Smooth muscle cell (in vitro differentiated cells): ENCODE data around the gene SEMA3B. TPM values are rescaled to one million over a fixed set of nuclear protein-coding genes. Genes with fewer than 3 reads are reported as not detected.

Experiments used
- DNase-seq: peaks from one replicate; lab custom pipeline; 2025; ENCODE audit not compliant: unreplicated experiment; lab: John Stamatoyannopoulos, UW
- H2AFZ ChIP-seq: fragments of 200-600 bp; sonication (generic); 2 replicates; pipeline ENCODE4 v1.6.0; 2016; ENCODE audit warnings: antibody characterized with exemption, low read depth, mild to moderate bottlenecking
- H3F3A ChIP-seq: fragments of 200-600 bp; sonication (generic); 2 replicates; pipeline ENCODE4 v1.6.0; 2017; ENCODE audit warnings: antibody characterized with exemption, low read depth
- H3K27ac ChIP-seq: fragments of 200-600 bp; sonication (generic); 2 replicates; pipeline ENCODE4 v1.5.1; 2016; ENCODE audit warnings: low read depth, mild to moderate bottlenecking
- H3K27me3 ChIP-seq: fragments of 200-600 bp; sonication (generic); 2 replicates; pipeline ENCODE4 v1.6.1; 2016; ENCODE audit warnings: low read depth, mild to moderate bottlenecking
- H3K36me3 ChIP-seq: fragments of 200-600 bp; sonication (generic); 2 replicates; pipeline ENCODE4 v1.5.1; 2016; ENCODE audit warnings: low read depth
- H3K4me1 ChIP-seq: fragments of 200-600 bp; sonication (generic); 2 replicates; pipeline ENCODE4 v1.5.1; 2016; ENCODE audit warnings: low read depth
- H3K4me2 ChIP-seq: fragments of 200-600 bp; sonication (generic); 2 replicates; pipeline ENCODE4 v1.6.0; 2016; ENCODE audit warnings: mild to moderate bottlenecking
- H3K4me3 ChIP-seq: fragments of 200-600 bp; sonication (generic); 2 replicates; pipeline ENCODE4 v1.5.1; 2016; ENCODE audit warnings: mild to moderate bottlenecking
- H3K79me2 ChIP-seq: fragments of 200-600 bp; sonication (generic); 2 replicates; pipeline ENCODE4 v1.6.0; 2016; ENCODE audit warnings: low read depth, mild to moderate bottlenecking
- H3K9ac ChIP-seq: fragments of 200-600 bp; sonication (generic); 2 replicates; pipeline ENCODE4 v1.6.0; 2016; ENCODE audit warnings: low read depth
- H3K9me3 ChIP-seq: fragments of 200-600 bp; sonication (generic); replicated peaks from 2 replicates; pipeline ENCODE4 v1.5.1; 2016; ENCODE audit warnings: low read depth
- H4K20me1 ChIP-seq: fragments of 200-600 bp; sonication (generic); 2 replicates; pipeline ENCODE4 v1.6.0; 2016; ENCODE audit warnings: low read depth
- CTCF ChIP-seq: fragments of 200-600 bp; sonication (generic); IDR thresholded peaks from 2 replicates; pipeline ENCODE4 v1.5.1; 2017; ENCODE audit warnings: borderline replicate concordance, mild to moderate bottlenecking, antibody characterized with exemption; ENCODE audit not compliant: insufficient read depth, poor library complexity, severe bottlenecking
- WGBS: methylation state at CpG from one replicate; pipeline ENCODE4 v1.1.7; 2016; ENCODE audit warnings: low lambda C conversion rate; 5-methylcytosine and 5-hydroxymethylcytosine counted together
- microRNA-seq: library from miRNA; unstranded; fragments of <30 nt; microRNA quantifications from one replicate; pipeline ENCODE4, GENCODE V29; 2016; ENCODE audit warnings: borderline number of aligned reads
- polyA plus RNA-seq: library from polyadenylated mRNA; unstranded; fragments of >200 nt; fragmentation: Nextera tagmentation; extraction: Ambion mirVana; gene quantifications from 2 replicates; pipeline ENCODE4 v1.2.1, GENCODE V29; 2016
- small RNA-seq: library from RNA; depleted of rRNA; stranded (forward); fragments of <200 nt; gene quantifications from one replicate; pipeline ENCODE3, GENCODE V24; 2014
- total RNA-seq: library from RNA; depleted of rRNA; stranded (reverse); fragments of >200 nt; gene quantifications from 2 replicates; pipeline ENCODE4 v1.2.3, GENCODE V29; 2014

Gene SEMA3B
- total and polyA plus RNA-seq, 2 experiments from 2014 or later = 26.3 to 48.3 TPM

GRCh38 chr3:50326182-50326541 lies 57.2 kb downstream of the SEMA3B start:
- Histone ChIP-seq H3K4me3 (no peak overlapping the region), H3K4me2 (no peak overlapping the region), H3K27me3 (no peaks in the 10 kb centered on the region), H3K4me1 (peaks cover 19% of the 10 kb centered on the region), H3K79me2 (peaks cover 21% of the 10 kb centered on the region), H3F3A (peaks cover 16% of the 10 kb centered on the region), H2AFZ (no peak overlapping the region), H3K9ac (no peak overlapping the region), H3K36me3 (no peaks in the 10 kb centered on the region), H4K20me1 (no peaks in the 10 kb centered on the region), H3K9me3 (no peaks in the 10 kb centered on the region), H3K27ac (no peak overlapping the region)
- no peak for DNase-seq
- 96% methylated on average over 8 of the region's 8 CpGs for WGBS
- no peak for TF ChIP-seq CTCF

GRCh38 chr3:50327129-50327528 lies 58.2 kb downstream of the SEMA3B start:
- H3K9me3 ChIP-seq = no peaks in the 10 kb centered on the region
- DNase-seq = no peak
- peaks cover 7% of the 10 kb centered on the region for H4K20me1 ChIP-seq

More at GRCh38 chr3:50327129-50327528, 58.2 kb downstream of the SEMA3B start:
- H3K9ac ChIP-seq = peak overlapping the region; percentile 86
- H3K27ac ChIP-seq = no peak overlapping the region
- peak overlapping the region; percentile 94 for H3K4me2 ChIP-seq
- no peaks in the 10 kb centered on the region for H3K36me3 ChIP-seq
- H3F3A ChIP-seq = peaks cover 17% of the 10 kb centered on the region
- H3K4me1 ChIP-seq = peaks cover 16% of the 10 kb centered on the region
- 90% methylated on average over 4 of the region's 4 CpGs for WGBS
- TF ChIP-seq CTCF = no peak
- no peak overlapping the region for H2AFZ ChIP-seq
- peak overlapping the region; percentile 84 for H3K4me3 ChIP-seq
- peaks cover 31% of the 10 kb centered on the region for H3K79me2 ChIP-seq
- no peaks in the 10 kb centered on the region for H3K27me3 ChIP-seq

Small RNA genes lying within 50 kb of the gene (microRNA-seq; reads per million reads assigned to microRNA genes)
- not detected for gene MIR5787

Small RNA genes lying within 50 kb of the gene (small RNA-seq; reads per million reads assigned to genes)
- gene MIR5787 = not detected

Other genes starting within 250 kb of the SEMA3B start
- 151 and 177 TPM in 2 replicates for gene RBM5, start 180.2 kb upstream of the SEMA3B start, total RNA-seq
- 56.0 and 67.6 TPM in 2 replicates for gene RBM5, start 180.2 kb upstream of the SEMA3B start, polyA plus RNA-seq
- 16.9 and 25.0 TPM in 2 replicates for gene SEMA3F, start 113.8 kb upstream of the SEMA3B start, total RNA-seq
- gene SEMA3F, start 113.8 kb upstream of the SEMA3B start, polyA plus RNA-seq = 9.2 and 17.8 TPM in 2 replicates
- gene GNAT1, start 77.5 kb upstream of the SEMA3B start, total RNA-seq = not detected in 2 replicates
- 0.24 TPM in 1 of 2 replicates, not detected in the other for gene GNAT1, start 77.5 kb upstream of the SEMA3B start, polyA plus RNA-seq
- gene SLC38A3, start 63.9 kb upstream of the SEMA3B start, total RNA-seq = 0.58 and 3.9 TPM in 2 replicates
- 3.5 and 4.2 TPM in 2 replicates for gene SLC38A3, start 63.9 kb upstream of the SEMA3B start, polyA plus RNA-seq
- 209 and 230 TPM in 2 replicates for gene GNAI2, start 32.9 kb upstream of the SEMA3B start, total RNA-seq
- 454 and 466 TPM in 2 replicates for gene GNAI2, start 32.9 kb upstream of the SEMA3B start, polyA plus RNA-seq
- 0.09 and 0.18 TPM in 2 replicates for gene LSMEM2, start 9.9 kb downstream of the SEMA3B start, total RNA-seq
- gene LSMEM2, start 9.9 kb downstream of the SEMA3B start, polyA plus RNA-seq = 0.87 TPM in 1 of 2 replicates, not detected in the other
- 19.9 and 20.8 TPM in 2 replicates for gene IFRD2, start 23.3 kb downstream of the SEMA3B start, total RNA-seq
- 59.3 and 62.6 TPM in 2 replicates for gene IFRD2, start 23.3 kb downstream of the SEMA3B start, polyA plus RNA-seq
- gene HYAL3, start 30.3 kb downstream of the SEMA3B start, total RNA-seq = 1.6 and 2.5 TPM in 2 replicates
- 3.7 and 6.7 TPM in 2 replicates for gene HYAL3, start 30.3 kb downstream of the SEMA3B start, polyA plus RNA-seq
- gene NAA80, start 30.3 kb downstream of the SEMA3B start, total RNA-seq = 11.3 and 13.0 TPM in 2 replicates
- 16.7 and 21.9 TPM in 2 replicates for gene NAA80, start 30.3 kb downstream of the SEMA3B start, polyA plus RNA-seq
- gene HYAL1, start 34.4 kb downstream of the SEMA3B start, total RNA-seq = 0.54 and 1.0 TPM in 2 replicates
- gene HYAL1, start 34.4 kb downstream of the SEMA3B start, polyA plus RNA-seq = 1.4 TPM in 1 of 2 replicates, not detected in the other
- 74.7 and 88.0 TPM in 2 replicates for gene HYAL2, start 53.6 kb downstream of the SEMA3B start, total RNA-seq
- gene HYAL2, start 53.6 kb downstream of the SEMA3B start, polyA plus RNA-seq = 72.8 and 83.3 TPM in 2 replicates
- 25.1 and 28.8 TPM in 2 replicates for gene TUSC2, start 59.1 kb downstream of the SEMA3B start, total RNA-seq
- gene TUSC2, start 59.1 kb downstream of the SEMA3B start, polyA plus RNA-seq = 53.4 and 57.5 TPM in 2 replicates
- 25.3 and 27.6 TPM in 2 replicates for gene RASSF1, start 71.7 kb downstream of the SEMA3B start, total RNA-seq
- 58.5 and 62.2 TPM in 2 replicates for gene RASSF1, start 71.7 kb downstream of the SEMA3B start, polyA plus RNA-seq
- gene ZMYND10, start 76.6 kb downstream of the SEMA3B start, total RNA-seq = 0.27 and 1.4 TPM in 2 replicates
- gene ZMYND10, start 76.6 kb downstream of the SEMA3B start, polyA plus RNA-seq = 0.21 and 1.7 TPM in 2 replicates
- 18.0 and 25.1 TPM in 2 replicates for gene NPRL2, start 81.6 kb downstream of the SEMA3B start, total RNA-seq
- 29.3 and 39.7 TPM in 2 replicates for gene NPRL2, start 81.6 kb downstream of the SEMA3B start, polyA plus RNA-seq
- gene CYB561D2, start 81.7 kb downstream of the SEMA3B start, total RNA-seq = 15.1 and 21.6 TPM in 2 replicates
- 22.6 and 30.7 TPM in 2 replicates for gene CYB561D2, start 81.7 kb downstream of the SEMA3B start, polyA plus RNA-seq
- 33.6 and 42.7 TPM in 2 replicates for gene TMEM115, start 90.4 kb downstream of the SEMA3B start, total RNA-seq
- 53.2 and 56.6 TPM in 2 replicates for gene TMEM115, start 90.4 kb downstream of the SEMA3B start, polyA plus RNA-seq
- gene CACNA2D2, start 234.5 kb downstream of the SEMA3B start, total RNA-seq = 0.27 and 0.31 TPM in 2 replicates
- gene CACNA2D2, start 234.5 kb downstream of the SEMA3B start, polyA plus RNA-seq = 0.51 and 0.58 TPM in 2 replicates